D721Med (cell line): Measurements from ENCODE around the gene MYO1F.

Experiments used
- DNase-seq: peaks from one replicate; pipeline ENCODE4 v3.0.0; 2011; ENCODE audit warnings: low spot score; ENCODE audit not compliant: insufficient read length
- FAIRE-seq: peaks from 2 replicates; lab custom pipeline; 2011; peaks lifted over from hg19 to GRCh38; lab: Jason Lieb, UNC
- CTCF ChIP-seq: IDR thresholded peaks from 2 replicates; pipeline ENCODE4 v1.5.1; 2012; ENCODE audit warnings: mild to moderate bottlenecking, control low read depth; ENCODE audit not compliant: insufficient read depth; ENCODE audit errors: missing control alignments

The MYO1F gene

GRCh38 chr19:8600816-8601215, 23.6 kb upstream of the MYO1F start:
- DNase-seq, result no peak
- TF ChIP-seq CTCF, result no peak
- no peak for FAIRE-seq

- TF ChIP-seq CTCF, result no peak
- FAIRE-seq (no peak), DNase-seq (no peak)
Measured at GRCh38 chr19:8600064-8600463, 22.8 kb upstream of the MYO1F start.

- TF ChIP-seq CTCF, result no peak
- FAIRE-seq (no peak), DNase-seq (no peak)
Measured at GRCh38 chr19:8596168-8596567, 18.9 kb upstream of the MYO1F start.

GRCh38 chr19:8595651-8596050, 18.4 kb upstream of the MYO1F start:
- DNase-seq (no peak), FAIRE-seq (no peak)
- TF ChIP-seq CTCF, result no peak

GRCh38 chr19:8593931-8594330, 16.7 kb upstream of the MYO1F start:
- FAIRE-seq, result no peak
- no peak for TF ChIP-seq CTCF

GRCh38 chr19:8592231-8593009, 15.2 kb upstream of the MYO1F start:
- no peak for TF ChIP-seq CTCF
- DNase-seq, result no peak
- no peak for FAIRE-seq

More at GRCh38 chr19:8593931-8594330, 16.7 kb upstream of the MYO1F start:
- DNase-seq, result no peak

- no peak for TF ChIP-seq CTCF
- DNase-seq, result no peak
- no peak for FAIRE-seq
Measured at GRCh38 chr19:8589177-8589714, 12.0 kb upstream of the MYO1F start.
